Mononuclear cell (primary cell): ENCODE measurements around the gene ZNF132. TPM values are rescaled to one million over a fixed set of nuclear protein-coding genes. Genes with fewer than 3 reads are reported as not detected.
"Not testable (repeated sequence)": the region's sequence is repeated elsewhere in the genome, so short reads cannot be mapped to it uniquely, and the experiment has no call there.

Experiments used
- H3K27me3 ChIP-seq: 2 replicates; pipeline ENCODE4 v1.6.0; 2011; ENCODE audit warnings: low read length, control low read depth; ENCODE audit not compliant: insufficient read depth
- H3K4me1 ChIP-seq: 2 replicates; pipeline ENCODE4 v1.5.1; 2011; ENCODE audit warnings: mild to moderate bottlenecking, low read length, control low read depth; ENCODE audit not compliant: insufficient read depth
- H3K4me3 ChIP-seq: 2 replicates; pipeline ENCODE4 v1.5.1; 2011; ENCODE audit warnings: mild to moderate bottlenecking, low read length, moderate library complexity
- H3K9me3 ChIP-seq: 2 replicates; pipeline ENCODE4 v1.5.1; 2011; ENCODE audit warnings: low read depth, mild to moderate bottlenecking, control low read depth, low read length
- total RNA-seq: library from RNA; depleted of rRNA; stranded (reverse); fragments of >200 nt; gene quantifications from one replicate; pipeline ENCODE4 v1.2.3, GENCODE V29; 2012

Gene ZNF132
- total RNA-seq, result 1.9 TPM

GRCh38 chr19:58439576-58440554, at the start of gene ZNF132:
TSS of gene ZNF132 (minus strand) at chr19:58440153. CDS start at chr19:58439821, 332 bp downstream.
- Histone ChIP-seq H3K27me3 (no peaks in the 10 kb centered on the region), H3K9me3 (peaks cover 10% of the 10 kb centered on the region), H3K4me1 (peaks cover 14% of the 10 kb centered on the region), H3K4me3 (peak within 1 kb of the TSS; percentile 42)

- H3K4me1 ChIP-seq, H3K9me3 ChIP-seq, H3K27me3 ChIP-seq, H3K4me3 ChIP-seq: not testable (repeated sequence)
Observed at GRCh38 chr19:58484349-58484748, 44.4 kb upstream of the ZNF132 start.

GRCh38 chr19:58483776-58484175, 43.8 kb upstream of the ZNF132 start:
- H3K27me3 ChIP-seq, result no peaks in the 10 kb centered on the region
- H3K4me1 ChIP-seq, result no peaks in the 10 kb centered on the region
- no peaks in the 10 kb centered on the region for H3K9me3 ChIP-seq
- no peak overlapping the region for H3K4me3 ChIP-seq

- no peaks in the 10 kb centered on the region for H3K4me1 ChIP-seq
- H3K4me3 ChIP-seq, result no peak overlapping the region
- H3K9me3 ChIP-seq, result no peaks in the 10 kb centered on the region
- H3K27me3 ChIP-seq, result no peaks in the 10 kb centered on the region
Observed at GRCh38 chr19:58482372-58482771, 42.4 kb upstream of the ZNF132 start.

- H3K4me1 ChIP-seq, result peaks cover 9% of the 10 kb centered on the region
- no peak overlapping the region for H3K4me3 ChIP-seq
- H3K27me3 ChIP-seq, result no peaks in the 10 kb centered on the region
- H3K9me3 ChIP-seq, result no peaks in the 10 kb centered on the region
Observed at GRCh38 chr19:58480831-58481230, 40.9 kb upstream of the ZNF132 start.

GRCh38 chr19:58480481-58480830, 40.5 kb upstream of the ZNF132 start:
- H3K9me3 ChIP-seq, result no peaks in the 10 kb centered on the region
- no peaks in the 10 kb centered on the region for H3K27me3 ChIP-seq
- peaks cover 11% of the 10 kb centered on the region for H3K4me1 ChIP-seq
- no peak overlapping the region for H3K4me3 ChIP-seq

GRCh38 chr19:58479736-58480480, 40.0 kb upstream of the ZNF132 start:
- H3K27me3 ChIP-seq, result no peaks in the 10 kb centered on the region

GRCh38 chr19:58479303-58479702, 39.4 kb upstream of the ZNF132 start:
- Histone ChIP-seq H3K4me3 (no peak overlapping the region), H3K9me3 (no peaks in the 10 kb centered on the region), H3K4me1 (peaks cover 18% of the 10 kb centered on the region), H3K27me3 (no peaks in the 10 kb centered on the region)

More at GRCh38 chr19:58479736-58480480, 40.0 kb upstream of the ZNF132 start:
- H3K4me1 ChIP-seq, result peaks cover 16% of the 10 kb centered on the region
- H3K4me3 ChIP-seq, result no peak overlapping the region
- H3K9me3 ChIP-seq, result no peaks in the 10 kb centered on the region

GRCh38 chr19:58477871-58478270, 37.9 kb upstream of the ZNF132 start:
- no peaks in the 10 kb centered on the region for H3K27me3 ChIP-seq
- no peaks in the 10 kb centered on the region for H3K9me3 ChIP-seq
- H3K4me1 ChIP-seq, result peaks cover 18% of the 10 kb centered on the region
- no peak overlapping the region for H3K4me3 ChIP-seq

- Histone ChIP-seq H3K4me1 (peaks cover 18% of the 10 kb centered on the region), H3K9me3 (no peaks in the 10 kb centered on the region), H3K4me3 (no peak overlapping the region), H3K27me3 (no peaks in the 10 kb centered on the region)
Observed at GRCh38 chr19:58477130-58477529, 37.2 kb upstream of the ZNF132 start.

GRCh38 chr19:58476498-58477015, 36.6 kb upstream of the ZNF132 start:
- Histone ChIP-seq H3K4me3 (peak overlapping the region; percentile 61), H3K9me3 (no peaks in the 10 kb centered on the region), H3K27me3 (no peaks in the 10 kb centered on the region), H3K4me1 (peaks cover 18% of the 10 kb centered on the region)

- peak within 1 kb of the TSS; percentile 61 for H3K4me3 ChIP-seq
- H3K4me1 ChIP-seq, result peaks cover 18% of the 10 kb centered on the region
- H3K27me3 ChIP-seq, result no peaks in the 10 kb centered on the region
- no peaks in the 10 kb centered on the region for H3K9me3 ChIP-seq
Observed at GRCh38 chr19:58475714-58476497, 36.0 kb upstream of the ZNF132 start, which contains the start of gene ZNF446. TSS of gene ZNF446 (plus strand) at chr19:58476352. CDS start at chr19:58477219, 867 bp downstream.

- H3K4me3 ChIP-seq, result peak overlapping the region; percentile 61
- H3K4me1 ChIP-seq, result peaks cover 18% of the 10 kb centered on the region
- H3K27me3 ChIP-seq, result no peaks in the 10 kb centered on the region
- no peaks in the 10 kb centered on the region for H3K9me3 ChIP-seq
Observed at GRCh38 chr19:58474997-58475713, 35.2 kb upstream of the ZNF132 start.
